Measurements from ENCODE around the gene VSNL1. TPM values are rescaled to one million over a fixed set of nuclear protein-coding genes. Genes with fewer than 3 reads are reported as not detected.

Gene VSNL1
- total and polyA plus RNA-seq, 10 of the 15 experiments (the other 5 are each of a cell fraction or from before 2014, with no cell fraction given) = 0.04 to 0.30 (median 0.12) TPM; not detected in 4

GRCh38 chr2:17536416-17536815, 4.1 kb upstream of the VSNL1 start (continued):
- no peak for TF ChIP-seq PKNOX1 (IDR thresholded peaks at IDR 0.05)
- TF ChIP-seq SUZ12 (IDR thresholded peaks at IDR 0.05; ENCODE audit: unreplicated experiment) = no peak
- no peak for TF ChIP-seq ZBTB4 (CRISPR knock-in tag; IDR thresholded peaks at IDR 0.05)
- no peak for TF ChIP-seq CUX1 (IDR thresholded peaks at IDR 0.05; ENCODE audit: insufficient replicate concordance, low read depth, low read length)
- no peak for TF ChIP-seq NFXL1 (IDR thresholded peaks at IDR 0.05; ENCODE audit: borderline replicate concordance)
- no peak for TF ChIP-seq SMAD5 (IDR thresholded peaks at IDR 0.05; ENCODE audit: low read depth)
- TF ChIP-seq MXI1 (IDR thresholded peaks at IDR 0.05; ENCODE audit: low read depth, low read length) = no peak

All from GM12878 (cell line).